Right ventricle myocardium superior (tissue), 1 donor: ENCODE measurements around the gene ZNF689. TPM values are rescaled to one million over a fixed set of nuclear protein-coding genes. Genes with fewer than 3 reads are reported as not detected.

ENCODE experiments used
- ATAC-seq: fragments of 200-7000 bp; cut with Tn5 transposase; one replicate; pipeline ENCODE4 v1.9.1; 2020; ENCODE audit warnings: mild to moderate bottlenecking; ENCODE audit not compliant: poor library complexity
- DNase-seq: peaks from one replicate; pipeline ENCODE4 v3.0.0-alpha.2; 2020
- intact Hi-C: fragments of 100-400 bp; cut with DNase I; formaldehyde crosslinking; loops from one replicate; pipeline ENCODE4 v1.11.2; 2022
- total RNA-seq: library from RNA; stranded (reverse); fragmentation: NEBNext Ultra II Directional; extraction: Animal tissue kit (Norgen Biotek cat#: 25700); gene quantifications from one replicate; pipeline ENCODE4 v1.2.1, GENCODE V29; 2021
- donor health status: DM: no; HTN: yes; CAD: no; lungs with severe emphysema.

Gene ZNF689
- total RNA-seq, 1 donor from 2014 or later = 4.4 TPM

- ATAC-seq (peak; percentile 30), DNase-seq (peak; percentile 54)
- intact Hi-C loops = loop anchor here (5.0 kb wide), 1 partner anchor 44 kb away; the partner anchor contains the start of gene ZNF768
Measured at GRCh38 chr16:30570636-30571444, 39.3 kb downstream of the ZNF689 start.

GRCh38 chr16:30569746-30570635 lies 40.2 kb downstream of the ZNF689 start:
- ATAC-seq (no peak), DNase-seq (no peak)
- intact Hi-C loops = loop anchor here (5.0 kb wide), 1 partner anchor 43 kb away; the partner anchor contains the start of gene ZNF768

GRCh38 chr16:30569281-30569680 lies 40.9 kb downstream of the ZNF689 start:
- intact Hi-C loops = no loop called here
- ATAC-seq (no peak), DNase-seq (no peak)

- DNase-seq (no peak), ATAC-seq (no peak)
- intact Hi-C loops = no loop called here
Measured at GRCh38 chr16:30567991-30568638, 42.1 kb downstream of the ZNF689 start.

GRCh38 chr16:30567160-30567990 lies 42.8 kb downstream of the ZNF689 start:
- ATAC-seq (no peak), DNase-seq (no peak)
- intact Hi-C loops = no loop called here

GRCh38 chr16:30566531-30566930 lies 43.7 kb downstream of the ZNF689 start:
- ATAC-seq (no peak), DNase-seq (no peak)
- intact Hi-C loops = no loop called here

- DNase-seq (no peak), ATAC-seq (no peak)
- intact Hi-C loops = no loop called here
Measured at GRCh38 chr16:30565984-30566383, 44.2 kb downstream of the ZNF689 start.

- no peak for ATAC-seq
- intact Hi-C loops = no loop called here
- no peak for DNase-seq
Measured at GRCh38 chr16:30565526-30565925, 44.7 kb downstream of the ZNF689 start.

- no peak for ATAC-seq
- no peak for DNase-seq
- intact Hi-C loops = no loop called here
Measured at GRCh38 chr16:30562021-30562420, 48.2 kb downstream of the ZNF689 start.

- ATAC-seq (no peak), DNase-seq (peak; percentile 64)
- intact Hi-C loops = no loop called here
Measured at GRCh38 chr16:30561089-30561816, 48.9 kb downstream of the ZNF689 start.

GRCh38 chr16:30559690-30560089 lies 50.5 kb downstream of the ZNF689 start:
- ATAC-seq (no peak), DNase-seq (no peak)
- intact Hi-C loops = no loop called here

- intact Hi-C loops = no loop called here
- ATAC-seq = no peak
- no peak for DNase-seq
Measured at GRCh38 chr16:30558789-30559377, 51.3 kb downstream of the ZNF689 start.

- DNase-seq = peak; percentile 98
- peak; percentile 96 for ATAC-seq
- intact Hi-C loops = no loop called here
Measured at GRCh38 chr16:30557957-30558788, 52.0 kb downstream of the ZNF689 start, which contains the start of gene ZNF764. TSS of gene ZNF764 (minus strand) at chr16:30558374. CDS start at chr16:30558182, 192 bp downstream.

- no peak for DNase-seq
- peak; percentile 1 for ATAC-seq
- intact Hi-C loops = no loop called here
Measured at GRCh38 chr16:30557707-30557956, 52.6 kb downstream of the ZNF689 start.

- no peak for DNase-seq
- ATAC-seq = no peak
- intact Hi-C loops = no loop called here
Measured at GRCh38 chr16:30556125-30556473, 54.1 kb downstream of the ZNF689 start.

- no peak for DNase-seq
- no peak for ATAC-seq
- intact Hi-C loops = no loop called here
Measured at GRCh38 chr16:30555315-30556124, 54.7 kb downstream of the ZNF689 start.
